ENCODE measurements around the gene NGLY1. TPM values are rescaled to one million over a fixed set of nuclear protein-coding genes. Genes with fewer than 3 reads are reported as not detected.

The NGLY1 gene
- total and polyA plus RNA-seq, 2 experiments from 2014 or later: 28.9 to 30.4 TPM

- no peaks in the 10 kb centered on the region for H3K9me3 ChIP-seq (ENCODE audit: low read depth)
- H3K4me2 ChIP-seq (ENCODE audit: unreplicated experiment): no peak overlapping the region
- H4K20me1 ChIP-seq (ENCODE audit: insufficient read depth): no peaks in the 10 kb centered on the region
- 85 to 91% methylated on average over 2 of the region's 2 CpGs for WGBS, 2 experiments (ENCODE audit: low coverage in 1 of 2, low lambda C conversion rate in 2 of 2, missing lambda C conversion rate in 2 of 2)
- no peaks in the 10 kb centered on the region for H3K9me2 ChIP-seq (ENCODE audit: insufficient read depth)
- H3K4me3 ChIP-seq: no peak overlapping the region
- H3K27me3 ChIP-seq (replicated peaks; ENCODE audit: insufficient read depth): no peaks in the 10 kb centered on the region
- H3F3A ChIP-seq (ENCODE audit: insufficient read depth): no peaks in the 10 kb centered on the region
- no peaks in the 10 kb centered on the region for H3K36me3 ChIP-seq (ENCODE audit: low read depth)
- H3K9ac ChIP-seq: no peak overlapping the region
- DNase-seq: no peak
- in situ Hi-C loops (cut with MboI): no loop called here
- no peak overlapping the region for H3K27ac ChIP-seq
- no peaks in the 10 kb centered on the region for H3K79me2 ChIP-seq (ENCODE audit: insufficient read depth)
- no peaks in the 10 kb centered on the region for H3K4me1 ChIP-seq (ENCODE audit: insufficient read depth)
- TF ChIP-seq EZH2 (IDR thresholded peaks at IDR 0.05; ENCODE audit: insufficient read depth, poor library complexity, severe bottlenecking): no peak
- TF ChIP-seq EZH2phosphoT487 (IDR thresholded peaks at IDR 0.05; ENCODE audit: insufficient read depth, low read depth): no peak
- H2AFZ ChIP-seq: no peak overlapping the region
Observed at GRCh38 chr3:25707268-25707926, 75.8 kb downstream of the NGLY1 start.

DNA sequence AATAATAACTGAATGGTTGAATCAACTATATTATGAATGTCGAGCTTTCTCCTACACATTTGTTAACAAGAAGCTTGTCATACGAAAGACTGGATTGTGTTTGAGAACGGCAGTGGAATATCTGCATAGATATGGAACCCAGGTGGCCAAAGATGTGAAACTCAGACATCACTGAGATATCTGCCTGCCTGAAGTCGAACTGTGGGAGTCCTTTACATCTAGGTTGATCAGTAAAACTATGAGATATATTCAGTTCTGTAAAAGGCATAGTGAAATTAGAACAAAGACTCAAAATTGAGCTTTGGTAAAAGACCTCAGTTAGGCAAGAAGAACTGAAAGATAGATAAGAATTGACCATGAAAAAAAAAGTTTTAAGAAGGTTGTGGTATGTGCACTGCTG, 77.0 kb downstream of the NGLY1 start:
- no peaks in the 10 kb centered on the region for H3K36me3 ChIP-seq (ENCODE audit: low read depth)
- H3F3A ChIP-seq (ENCODE audit: insufficient read depth): no peaks in the 10 kb centered on the region
- no peak for DNase-seq
- H3K9me2 ChIP-seq (ENCODE audit: insufficient read depth): no peaks in the 10 kb centered on the region
- no peaks in the 10 kb centered on the region for H3K79me2 ChIP-seq (ENCODE audit: insufficient read depth)
- no peaks in the 10 kb centered on the region for H4K20me1 ChIP-seq (ENCODE audit: insufficient read depth)
- TF ChIP-seq EZH2phosphoT487 (IDR thresholded peaks at IDR 0.05; ENCODE audit: insufficient read depth, low read depth) (no peak), EZH2 (IDR thresholded peaks at IDR 0.05; ENCODE audit: insufficient read depth, poor library complexity, severe bottlenecking) (no peak)
- H3K4me3 ChIP-seq: no peak overlapping the region
- WGBS, 2 experiments (ENCODE audit: low coverage in 1 of 2, low lambda C conversion rate in 2 of 2, missing lambda C conversion rate in 2 of 2): 17 to 20% methylated on average over 4 of the region's 4 CpGs
- no peak overlapping the region for H3K27ac ChIP-seq
- no peak overlapping the region for H2AFZ ChIP-seq
- no peaks in the 10 kb centered on the region for H3K4me1 ChIP-seq (ENCODE audit: insufficient read depth)
- H3K27me3 ChIP-seq (replicated peaks; ENCODE audit: insufficient read depth): no peaks in the 10 kb centered on the region
- in situ Hi-C loops (cut with MboI): no loop called here
- H3K4me2 ChIP-seq (ENCODE audit: unreplicated experiment): no peak overlapping the region
- no peak overlapping the region for H3K9ac ChIP-seq
- no peaks in the 10 kb centered on the region for H3K9me3 ChIP-seq (ENCODE audit: low read depth)

GRCh38 chr3:25697553-25697952, 85.7 kb downstream of the NGLY1 start:
- Histone ChIP-seq H3K9me3 (ENCODE audit: low read depth) (no peaks in the 10 kb centered on the region), H3K9ac (no peak overlapping the region), H3K4me1 (ENCODE audit: insufficient read depth) (no peaks in the 10 kb centered on the region), H3K27ac (no peak overlapping the region), H3K36me3 (ENCODE audit: low read depth) (no peaks in the 10 kb centered on the region), H3K27me3 (replicated peaks; ENCODE audit: insufficient read depth) (no peaks in the 10 kb centered on the region; the same call in 1 of the 2 replicates), H2AFZ (no peak overlapping the region), H3F3A (ENCODE audit: insufficient read depth) (no peaks in the 10 kb centered on the region), H3K4me3 (no peak overlapping the region), H4K20me1 (ENCODE audit: insufficient read depth) (no peaks in the 10 kb centered on the region), H3K4me2 (ENCODE audit: unreplicated experiment) (no peak overlapping the region), H3K79me2 (ENCODE audit: insufficient read depth) (no peaks in the 10 kb centered on the region), H3K9me2 (ENCODE audit: insufficient read depth) (no peaks in the 10 kb centered on the region)
- WGBS, 2 experiments (ENCODE audit: low coverage in 1 of 2, low lambda C conversion rate in 2 of 2, missing lambda C conversion rate in 2 of 2): 0 to 2% methylated on average over 1 of the region's 1 CpG
- in situ Hi-C loops (cut with MboI): no loop called here
- no peak for DNase-seq
- TF ChIP-seq EZH2phosphoT487 (IDR thresholded peaks at IDR 0.05; ENCODE audit: insufficient read depth, low read depth) (no peak), EZH2 (IDR thresholded peaks at IDR 0.05; ENCODE audit: insufficient read depth, poor library complexity, severe bottlenecking) (no peak)

DNA sequence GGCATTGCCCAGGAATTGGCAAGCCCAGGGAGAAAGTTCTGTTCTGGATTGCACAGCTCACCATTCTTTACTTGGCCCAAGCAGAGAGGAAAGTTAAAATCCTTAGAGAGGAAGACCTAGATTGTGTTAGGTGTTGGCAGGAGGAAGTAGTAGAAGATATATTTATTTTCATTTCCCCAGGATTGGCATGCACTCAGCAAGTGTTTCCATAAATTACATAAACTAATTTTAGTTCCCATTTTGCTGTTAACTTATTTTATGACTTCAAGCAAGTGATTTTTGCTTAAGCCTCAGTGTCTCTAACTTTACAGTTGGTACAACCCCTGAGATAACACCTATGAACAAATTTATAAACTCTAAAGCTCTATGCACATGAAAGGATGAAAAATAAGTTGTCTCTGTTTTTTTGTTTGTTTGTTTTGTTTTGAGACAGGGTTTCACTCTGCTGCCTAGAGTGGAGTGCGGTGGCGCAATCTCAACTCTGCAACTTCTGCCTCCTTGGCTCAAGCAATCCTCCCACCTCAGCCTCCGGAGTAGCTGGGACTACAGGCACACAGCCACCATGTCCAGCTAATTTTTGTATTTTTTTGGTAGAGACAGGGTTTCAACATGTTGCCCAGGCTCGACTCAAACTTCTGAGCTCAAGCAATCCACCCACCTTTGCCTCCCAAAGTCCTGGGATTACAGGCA, 87.4 kb downstream of the NGLY1 start:
- no peak for TF ChIP-seq EZH2phosphoT487 (IDR thresholded peaks at IDR 0.05; ENCODE audit: insufficient read depth, low read depth)
- no peak for TF ChIP-seq EZH2 (IDR thresholded peaks at IDR 0.05; ENCODE audit: insufficient read depth, poor library complexity, severe bottlenecking)
- Histone ChIP-seq H3K79me2 (ENCODE audit: insufficient read depth) (no peaks in the 10 kb centered on the region), H3K4me1 (ENCODE audit: insufficient read depth) (no peaks in the 10 kb centered on the region), H3K4me2 (ENCODE audit: unreplicated experiment) (no peak overlapping the region), H3K9ac (no peak overlapping the region), H3K9me3 (ENCODE audit: low read depth) (no peaks in the 10 kb centered on the region), H4K20me1 (ENCODE audit: insufficient read depth) (no peaks in the 10 kb centered on the region), H3K27ac (no peak overlapping the region), H3K27me3 (replicated peaks; ENCODE audit: insufficient read depth) (no peaks in the 10 kb centered on the region; the same call in 1 of the 2 replicates), H2AFZ (no peak overlapping the region), H3K4me3 (no peak overlapping the region), H3K36me3 (ENCODE audit: low read depth) (no peaks in the 10 kb centered on the region), H3F3A (ENCODE audit: insufficient read depth) (no peaks in the 10 kb centered on the region), H3K9me2 (ENCODE audit: insufficient read depth) (no peaks in the 10 kb centered on the region)
- WGBS, 2 experiments (ENCODE audit: low coverage in 1 of 2, low lambda C conversion rate in 2 of 2, missing lambda C conversion rate in 2 of 2): 54 to 65% methylated on average over 4 of the region's 4 CpGs
- no peak for DNase-seq
- in situ Hi-C loops (cut with MboI): no loop called here
